Activated CD4-positive, CD25-positive, alpha-beta regulatory T cell (primary cell): ENCODE data around the gene ST3GAL3.

Experiments used
- DNase-seq, 4 experiments: peaks; one replicate each; lab custom pipeline; 2025; lab: John Stamatoyannopoulos, UW

Gene ST3GAL3

GRCh38 chr1:43913666-43914360 is 206.5 kb downstream of the ST3GAL3 start:
- no peak for DNase-seq

GRCh38 chr1:43914576-43915525 is 207.5 kb downstream of the ST3GAL3 start:
- no peak for DNase-seq

- no peak for DNase-seq
These were observed 212.6 kb downstream of the ST3GAL3 start for GRCh38 chr1:43919906-43920305.

- no peak for DNase-seq
These were observed 213.7 kb downstream of the ST3GAL3 start for GRCh38 chr1:43921022-43921421.

GRCh38 chr1:43924516-43924915 is 217.2 kb downstream of the ST3GAL3 start:
- no peak for DNase-seq

- DNase-seq: no peak
These were observed 218.5 kb downstream of the ST3GAL3 start for GRCh38 chr1:43925846-43926245.

- no peak for DNase-seq
These were observed 223.0 kb downstream of the ST3GAL3 start for GRCh38 chr1:43930168-43930948.

- DNase-seq: no peak
These were observed 223.6 kb downstream of the ST3GAL3 start for GRCh38 chr1:43930949-43931275.

- no peak for DNase-seq
These were observed 224.7 kb downstream of the ST3GAL3 start for GRCh38 chr1:43931711-43932660.

GRCh38 chr1:43932786-43933385 is 225.6 kb downstream of the ST3GAL3 start:
- DNase-seq: no peak

GRCh38 chr1:43933386-43934100 is 226.2 kb downstream of the ST3GAL3 start, which contains the start of gene ARTN:
ARTN (plus strand) TSS chr1:43933801; CDS start chr1:43935657, 1,856 bp downstream.
- no peak for DNase-seq

GRCh38 chr1:43934101-43934985 is 227.0 kb downstream of the ST3GAL3 start:
- DNase-seq: peak; percentile 11 to 35 (median 30)

GRCh38 chr1:43934986-43935324 is 227.6 kb downstream of the ST3GAL3 start:
- DNase-seq: no peak

- no peak for DNase-seq
These were observed 228.5 kb downstream of the ST3GAL3 start for GRCh38 chr1:43935711-43936427.

- DNase-seq: no peak
These were observed 229.3 kb downstream of the ST3GAL3 start for GRCh38 chr1:43936431-43937151.

- DNase-seq: no peak
These were observed 230.0 kb downstream of the ST3GAL3 start for GRCh38 chr1:43937179-43937865.

GRCh38 chr1:43938383-43938782 is 231.0 kb downstream of the ST3GAL3 start:
- DNase-seq: no peak
